ENCODE data around the gene UCP2. TPM values are rescaled to one million over a fixed set of nuclear protein-coding genes. Genes with fewer than 3 reads are reported as not detected.
A peak's percentile ranks its signal among the peaks of the same experiment; 100 is the strongest.
"Not testable (repeated sequence)": the region's sequence is repeated elsewhere in the genome, so short reads cannot be mapped to it uniquely, and the experiment has no call there.

The UCP2 gene
- total RNA-seq, 1 donor from 2014 or later, result 6.1 TPM

GRCh38 chr11:73949246-73949645 lies 33.4 kb downstream of the UCP2 start:
- ATAC-seq, result no peak
- DNase-seq (ENCODE audit: low spot score), result no peak

DNA sequence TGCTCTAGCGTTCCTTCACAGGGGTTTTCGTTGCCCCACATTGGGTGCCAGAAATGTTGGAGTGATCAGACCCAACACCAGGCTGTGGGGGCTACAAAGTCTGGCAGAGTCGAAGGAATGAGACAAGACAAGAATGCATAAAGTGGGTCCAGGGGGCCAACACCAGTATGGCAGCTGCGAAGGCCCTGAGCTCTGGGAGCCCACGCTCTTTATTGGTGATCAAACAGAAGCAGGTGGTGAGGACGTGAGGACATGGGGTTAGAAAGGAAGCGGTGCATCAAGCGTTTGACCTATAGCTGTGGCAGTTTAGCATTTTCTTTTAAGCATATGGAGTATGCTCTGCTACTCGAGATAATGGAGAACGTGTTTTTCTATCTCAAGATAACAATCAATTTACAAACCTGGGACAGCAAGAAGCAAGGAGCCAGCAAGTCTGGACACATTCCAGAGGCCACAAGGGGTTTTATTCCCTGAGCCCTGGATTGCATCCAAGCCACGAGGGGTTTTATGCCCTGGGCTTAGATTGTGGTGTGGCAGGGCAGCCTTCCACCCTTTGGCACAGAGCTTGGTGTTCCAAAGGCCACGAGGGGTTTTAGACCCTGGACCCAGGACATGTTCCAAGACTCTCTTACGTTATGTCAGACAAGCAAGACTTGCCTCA lies 35.7 kb downstream of the UCP2 start:
- ATAC-seq (no peak), DNase-seq (ENCODE audit: low spot score) (no peak)

GRCh38 chr11:73945396-73945795 lies 37.2 kb downstream of the UCP2 start:
- DNase-seq (ENCODE audit: low spot score), result no peak
- ATAC-seq, result no peak

- DNase-seq (ENCODE audit: low spot score) (no peak), ATAC-seq (no peak)
These were observed 37.7 kb downstream of the UCP2 start for GRCh38 chr11:73944901-73945300.

DNA sequence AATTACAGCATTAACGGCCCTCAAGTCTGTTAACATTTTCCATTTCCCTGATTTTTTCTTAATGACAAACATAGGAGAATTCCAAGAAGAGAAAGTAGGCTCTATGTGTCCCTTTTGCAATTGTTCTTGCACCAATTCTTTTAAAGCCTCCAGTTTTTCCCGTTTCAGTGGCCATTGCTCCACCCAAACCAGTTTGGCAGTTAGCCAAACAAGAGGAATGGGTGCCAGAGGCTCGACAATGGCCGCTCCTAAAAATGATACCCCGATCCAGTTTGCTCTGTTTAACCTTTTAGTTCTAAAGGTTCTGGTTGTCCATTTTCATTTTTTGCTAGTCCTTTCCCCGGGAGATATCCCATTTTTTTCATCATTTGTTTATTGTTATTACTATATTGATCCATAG lies 38.6 kb downstream of the UCP2 start:
- DNase-seq (ENCODE audit: low spot score) (no peak), ATAC-seq (no peak)

- DNase-seq (ENCODE audit: low spot score) (no peak), ATAC-seq (no peak)
These were observed 40.6 kb downstream of the UCP2 start for GRCh38 chr11:73942010-73942409.

DNA sequence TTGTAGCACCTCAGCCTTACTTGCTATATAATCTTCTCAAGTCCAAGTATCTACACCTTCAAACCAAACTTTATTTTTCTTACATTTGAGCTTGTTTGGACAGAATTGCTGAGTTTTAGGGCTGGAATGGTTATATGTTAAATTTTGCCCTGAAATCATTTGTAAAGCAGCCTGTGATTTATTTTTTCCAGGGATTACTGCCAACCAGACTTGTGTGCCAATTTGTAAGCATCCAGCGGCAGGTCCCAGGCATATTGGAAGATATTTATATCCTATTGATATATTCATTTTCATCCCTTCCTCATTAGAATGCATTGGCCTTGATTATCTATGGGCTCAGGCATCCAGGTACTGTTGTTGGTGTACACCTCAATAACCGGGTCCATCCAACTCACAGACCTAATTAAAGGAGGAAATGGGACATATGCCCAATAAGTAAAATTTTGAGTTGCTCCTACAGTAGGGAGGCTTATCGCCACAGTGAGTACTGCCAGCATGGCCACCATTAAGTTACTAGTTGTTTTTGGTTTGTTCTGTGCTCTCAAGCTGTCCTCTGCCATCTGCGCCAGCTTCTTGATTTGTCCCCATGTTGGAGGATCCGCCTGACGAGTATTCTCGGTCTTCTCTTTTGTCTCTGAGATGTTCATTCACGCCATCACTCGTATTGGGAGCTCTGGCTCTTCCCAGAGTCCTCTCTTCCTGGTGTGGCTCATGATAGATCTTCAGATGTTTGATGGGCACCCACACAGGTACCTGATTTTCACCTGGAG lies 41.7 kb downstream of the UCP2 start:
- DNase-seq (ENCODE audit: low spot score) (no peak), ATAC-seq (no peak)

- ATAC-seq, result no peak
- no peak for DNase-seq (ENCODE audit: low spot score)
These were observed 43.5 kb downstream of the UCP2 start for GRCh38 chr11:73939096-73939495.

DNA sequence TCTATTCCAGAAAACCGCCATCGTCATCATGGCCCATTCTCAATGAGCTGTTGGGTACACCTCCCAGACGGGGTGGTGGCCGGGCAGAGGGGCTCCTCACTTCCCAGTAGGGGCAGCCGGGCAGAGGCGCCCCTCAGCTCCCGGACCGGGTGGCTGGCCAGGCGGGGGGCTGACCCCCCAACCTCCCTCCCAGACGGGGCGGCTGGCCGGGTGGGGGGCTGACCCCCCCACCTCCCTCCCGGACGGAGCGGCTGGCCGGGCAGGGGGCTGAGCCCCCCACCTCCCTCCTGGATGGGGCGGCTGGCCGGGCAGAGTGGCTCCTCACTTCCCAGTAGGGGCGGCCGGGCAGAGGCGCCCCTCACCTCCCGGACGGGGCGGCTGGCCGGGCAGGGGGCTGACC lies 46.6 kb downstream of the UCP2 start:
- not testable (repeated sequence) for DNase-seq (ENCODE audit: low spot score); ATAC-seq

- ATAC-seq (no peak), DNase-seq (ENCODE audit: low spot score) (no peak)
These were observed 49.9 kb downstream of the UCP2 start for GRCh38 chr11:73932781-73933180.

DNA sequence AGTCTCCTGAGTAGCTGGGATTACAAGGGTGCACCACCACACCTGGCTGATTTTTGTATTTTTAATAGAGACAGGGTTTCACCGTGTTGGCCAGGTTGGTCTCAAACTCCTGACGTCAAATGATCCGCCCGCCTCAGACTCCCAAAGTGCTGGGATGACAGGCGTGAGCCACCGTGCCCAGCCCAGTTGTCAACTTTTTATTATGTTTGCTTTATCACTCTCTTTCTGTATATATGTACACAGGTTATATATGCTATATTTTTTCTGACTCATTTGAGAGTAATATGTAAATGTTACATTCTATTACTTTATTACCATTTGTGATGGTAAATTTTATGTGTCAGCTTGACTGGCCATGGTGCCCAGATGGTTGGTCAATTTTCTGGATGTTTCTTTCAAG lies 50.7 kb downstream of the UCP2 start:
- no peak for ATAC-seq
- no peak for DNase-seq (ENCODE audit: low spot score)

GRCh38 chr11:73931039-73931645 lies 51.5 kb downstream of the UCP2 start:
- peak; percentile 83 for ATAC-seq
- no peak for DNase-seq (ENCODE audit: low spot score)

DNA sequence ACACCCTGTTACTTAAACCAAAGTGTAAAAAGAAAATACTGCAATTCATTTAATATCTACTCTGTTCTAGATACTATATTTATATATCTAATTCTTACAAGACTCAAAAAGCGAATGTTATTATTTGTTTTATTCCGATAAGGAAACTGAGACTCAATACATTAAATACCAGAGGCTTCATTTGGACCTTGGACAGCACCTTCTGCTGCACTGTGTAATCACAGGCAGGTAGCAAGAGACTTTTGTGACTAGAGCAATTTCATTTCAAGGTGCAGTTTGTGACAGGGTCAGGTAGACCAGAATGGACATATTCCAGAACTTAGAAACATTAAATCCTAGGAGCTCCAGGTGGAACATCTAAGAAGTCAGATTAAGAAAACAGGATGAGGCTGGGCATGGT lies 53.3 kb downstream of the UCP2 start:
- ATAC-seq, result no peak
- no peak for DNase-seq (ENCODE audit: low spot score)

Other genes starting within 250 kb of the UCP2 start
- 57.2 TPM for gene RAB6A, start 221.8 kb downstream of the UCP2 start, total RNA-seq
- 14.9 TPM for gene MRPL48, start 195.0 kb downstream of the UCP2 start, total RNA-seq
- gene COA4, start 106.0 kb downstream of the UCP2 start, total RNA-seq, result 47.9 TPM
- 9.9 TPM for gene PAAF1, start 105.8 kb downstream of the UCP2 start, total RNA-seq
- gene DNAJB13, start 31.8 kb downstream of the UCP2 start, total RNA-seq, result not detected
- gene UCP3, start 26.2 kb upstream of the UCP2 start, total RNA-seq, result 0.58 TPM
- 7.0 TPM for gene C2CD3, start 188.2 kb upstream of the UCP2 start, total RNA-seq
- gene PPME1, start 188.4 kb upstream of the UCP2 start, total RNA-seq, result 11.4 TPM

All from left lobe of liver (tissue), 2 donors.